DMS 273 treated with DMSO at 0.1 percent for 48 hours (cell line): ENCODE data around the gene MYO1E.
"Not testable (repeated sequence)": the region's sequence is repeated elsewhere in the genome, so short reads cannot be mapped to it uniquely, and the experiment has no call there.

Experiments used
- DNase-seq: peaks from one replicate; lab custom pipeline; 2025; lab: John Stamatoyannopoulos, UW

Gene MYO1E

GRCh38 chr15:59350421-59350732, 22.3 kb downstream of the MYO1E start:
- no peak for DNase-seq

- no peak for DNase-seq
These were observed 22.8 kb downstream of the MYO1E start for GRCh38 chr15:59349680-59350420.

GRCh38 chr15:59347915-59348314, 24.8 kb downstream of the MYO1E start:
- DNase-seq, result no peak

- DNase-seq, result no peak
These were observed 25.7 kb downstream of the MYO1E start for GRCh38 chr15:59346951-59347350.

GRCh38 chr15:59345326-59345725, 27.3 kb downstream of the MYO1E start:
- DNase-seq, result no peak

- DNase-seq, result no peak
These were observed 28.4 kb downstream of the MYO1E start for GRCh38 chr15:59344311-59344710.

GRCh38 chr15:59340325-59340724, 32.3 kb downstream of the MYO1E start:
- no peak for DNase-seq

GRCh38 chr15:59339252-59339672, 33.4 kb downstream of the MYO1E start:
- no peak for DNase-seq

- no peak for DNase-seq
These were observed 34.3 kb downstream of the MYO1E start for GRCh38 chr15:59338414-59338813.

- DNase-seq, result not testable (repeated sequence)
These were observed 35.9 kb downstream of the MYO1E start for GRCh38 chr15:59336725-59337124.

- no peak for DNase-seq
These were observed 37.4 kb downstream of the MYO1E start for GRCh38 chr15:59335207-59335786.

GRCh38 chr15:59334076-59334415, 38.6 kb downstream of the MYO1E start:
- DNase-seq, result no peak

- DNase-seq, result no peak
These were observed 39.1 kb downstream of the MYO1E start for GRCh38 chr15:59333401-59334075.

GRCh38 chr15:59332009-59332408, 40.7 kb downstream of the MYO1E start:
- DNase-seq, result no peak

- no peak for DNase-seq
These were observed 42.0 kb downstream of the MYO1E start for GRCh38 chr15:59330649-59331048.

- no peak for DNase-seq
These were observed 42.9 kb downstream of the MYO1E start for GRCh38 chr15:59329570-59330350.

GRCh38 chr15:59329091-59329490, 43.6 kb downstream of the MYO1E start:
- DNase-seq, result no peak

GRCh38 chr15:59327942-59328341, 44.7 kb downstream of the MYO1E start:
- no peak for DNase-seq

- no peak for DNase-seq
These were observed 45.8 kb downstream of the MYO1E start for GRCh38 chr15:59326856-59327255.

GRCh38 chr15:59322056-59322759, 50.5 kb downstream of the MYO1E start:
- DNase-seq, result no peak

GRCh38 chr15:59321000-59321689, 51.5 kb downstream of the MYO1E start:
- DNase-seq, result peak; percentile 11

GRCh38 chr15:59317211-59317610, 55.5 kb downstream of the MYO1E start:
- DNase-seq, result no peak
